OCI-LY3 (cell line): Measurements from ENCODE around the gene SPATA32.

Experiments used
- CTCF ChIP-seq: fragments of 200-600, 300-600 bp; sonication (generic); IDR thresholded peaks from 2 replicates; pipeline ENCODE4 v1.5.1; 2014; ENCODE audit warnings: antibody characterized with exemption, low read length, low read depth
- EZH2phosphoT487 ChIP-seq: fragments of 200-600 bp; shearing (Covaris generic); IDR thresholded peaks from 2 replicates; pipeline ENCODE4 v1.6.1; 2018; ENCODE audit warnings: antibody characterized with exemption, mixed run types, low read depth

- no peak for TF ChIP-seq CTCF
- no peak for TF ChIP-seq EZH2phosphoT487
Measured at GRCh38 chr17:45230410-45230786, 31.5 kb downstream of the SPATA32 start.
